ENCODE data around the gene TNPO3.
A peak's percentile ranks its signal among the peaks of the same experiment; 100 is the strongest.

The TNPO3 gene

DNA sequence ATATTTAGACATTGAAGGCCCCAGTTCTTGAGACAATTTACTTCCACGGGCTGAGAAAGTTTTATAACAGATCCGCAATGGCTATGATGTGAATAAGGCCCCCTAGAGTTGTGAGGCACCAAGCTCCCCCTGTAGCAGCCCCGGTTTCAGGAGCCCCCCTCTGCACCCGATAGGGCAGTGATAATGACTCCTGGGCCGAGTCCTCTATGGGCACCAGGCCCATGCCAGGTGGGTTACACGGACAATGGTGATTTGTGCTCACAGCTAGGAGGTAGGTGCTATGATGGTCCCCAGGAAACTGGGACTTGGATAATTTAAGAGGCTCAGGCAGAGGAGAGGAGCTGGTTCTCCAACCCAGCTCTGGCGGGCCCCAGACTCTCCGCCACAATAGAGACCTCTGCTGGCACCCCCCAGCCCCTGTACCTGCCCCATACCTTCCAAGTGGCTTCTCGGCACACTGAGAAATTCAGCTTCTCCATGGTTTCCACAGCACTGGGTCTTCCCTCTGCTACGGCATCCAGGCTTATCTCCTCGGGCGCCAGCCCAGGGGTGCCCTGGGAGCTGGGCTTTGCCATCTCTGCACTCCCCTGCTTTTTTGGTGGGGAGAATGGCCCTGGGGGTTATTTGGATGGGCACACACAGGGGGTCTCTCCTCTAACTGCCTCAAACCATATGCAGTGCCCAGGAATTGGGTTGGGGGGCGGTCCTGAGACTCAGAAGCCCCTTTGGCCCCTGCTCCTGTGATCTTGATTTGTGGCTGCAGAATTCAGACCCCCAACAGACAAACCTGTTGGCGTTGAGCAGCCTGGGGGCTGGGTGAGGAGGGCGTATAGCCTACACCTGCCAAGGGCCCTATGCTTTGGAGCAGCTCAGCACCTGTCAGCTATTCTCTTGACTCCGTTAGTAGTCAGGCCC lies 132.2 kb downstream of the TNPO3 start:
- no peak overlapping the region for H3K27ac Mint-ChIP-seq
- H3K27me3 Mint-ChIP-seq (ENCODE audit: low read depth) = peaks cover 49% of the 10 kb centered on the region
- peaks cover 23% of the 10 kb centered on the region for H3K4me1 Mint-ChIP-seq
- no peaks in the 10 kb centered on the region for H3K36me3 Mint-ChIP-seq (ENCODE audit: low read depth)
- H3K9me3 Mint-ChIP-seq = no peaks in the 10 kb centered on the region
- no peak overlapping the region for H3K4me3 Mint-ChIP-seq
- TF ChIP-seq, protein P1, sequence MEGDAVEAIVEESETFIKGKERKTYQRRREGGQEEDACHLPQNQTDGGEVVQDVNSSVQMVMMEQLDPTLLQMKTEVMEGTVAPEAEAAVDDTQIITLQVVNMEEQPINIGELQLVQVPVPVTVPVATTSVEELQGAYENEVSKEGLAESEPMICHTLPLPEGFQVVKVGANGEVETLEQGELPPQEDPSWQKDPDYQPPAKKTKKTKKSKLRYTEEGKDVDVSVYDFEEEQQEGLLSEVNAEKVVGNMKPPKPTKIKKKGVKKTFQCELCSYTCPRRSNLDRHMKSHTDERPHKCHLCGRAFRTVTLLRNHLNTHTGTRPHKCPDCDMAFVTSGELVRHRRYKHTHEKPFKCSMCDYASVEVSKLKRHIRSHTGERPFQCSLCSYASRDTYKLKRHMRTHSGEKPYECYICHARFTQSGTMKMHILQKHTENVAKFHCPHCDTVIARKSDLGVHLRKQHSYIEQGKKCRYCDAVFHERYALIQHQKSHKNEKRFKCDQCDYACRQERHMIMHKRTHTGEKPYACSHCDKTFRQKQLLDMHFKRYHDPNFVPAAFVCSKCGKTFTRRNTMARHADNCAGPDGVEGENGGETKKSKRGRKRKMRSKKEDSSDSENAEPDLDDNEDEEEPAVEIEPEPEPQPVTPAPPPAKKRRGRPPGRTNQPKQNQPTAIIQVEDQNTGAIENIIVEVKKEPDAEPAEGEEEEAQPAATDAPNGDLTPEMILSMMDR (IDR thresholded peaks at IDR 0.05; ENCODE audit: unreplicated experiment in 3 of 3) = no peak

DNA sequence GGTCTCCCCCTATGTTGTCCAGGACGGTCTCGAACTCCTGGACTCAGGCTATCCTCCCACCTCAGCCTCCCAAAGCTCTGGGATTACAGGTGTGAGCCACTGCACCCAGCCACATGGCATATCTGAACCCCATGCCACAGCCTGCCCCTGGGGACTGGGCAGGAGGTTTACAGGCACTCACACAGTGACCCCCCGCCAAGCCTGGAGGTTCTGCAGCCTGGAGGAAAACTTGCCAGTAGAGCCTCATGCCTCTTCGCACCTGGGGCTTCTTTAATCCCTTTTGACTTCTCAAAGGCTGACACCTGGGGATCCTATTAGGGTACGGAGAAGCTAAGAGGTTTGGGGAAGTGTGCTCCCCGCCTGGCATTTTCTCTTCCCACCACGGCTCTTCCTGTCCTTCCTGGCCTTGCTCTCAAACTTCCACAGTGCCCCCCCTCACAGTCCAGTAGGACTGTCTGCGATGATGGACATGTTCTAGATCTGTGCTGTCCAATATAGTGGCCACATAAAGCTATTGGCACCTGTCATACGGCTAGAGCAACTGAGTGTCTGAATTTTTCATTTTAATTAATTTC lies 133.0 kb downstream of the TNPO3 start:
- TF ChIP-seq, protein P1 (IDR thresholded peaks at IDR 0.05; ENCODE audit: unreplicated experiment in 3 of 3) = no peak
- Mint-ChIP-seq H3K27ac (no peak overlapping the region), H3K9me3 (no peaks in the 10 kb centered on the region), H3K4me1 (peaks cover 23% of the 10 kb centered on the region), H3K36me3 (ENCODE audit: low read depth) (no peaks in the 10 kb centered on the region), H3K27me3 (ENCODE audit: low read depth) (peaks cover 56% of the 10 kb centered on the region), H3K4me3 (no peak overlapping the region)

DNA sequence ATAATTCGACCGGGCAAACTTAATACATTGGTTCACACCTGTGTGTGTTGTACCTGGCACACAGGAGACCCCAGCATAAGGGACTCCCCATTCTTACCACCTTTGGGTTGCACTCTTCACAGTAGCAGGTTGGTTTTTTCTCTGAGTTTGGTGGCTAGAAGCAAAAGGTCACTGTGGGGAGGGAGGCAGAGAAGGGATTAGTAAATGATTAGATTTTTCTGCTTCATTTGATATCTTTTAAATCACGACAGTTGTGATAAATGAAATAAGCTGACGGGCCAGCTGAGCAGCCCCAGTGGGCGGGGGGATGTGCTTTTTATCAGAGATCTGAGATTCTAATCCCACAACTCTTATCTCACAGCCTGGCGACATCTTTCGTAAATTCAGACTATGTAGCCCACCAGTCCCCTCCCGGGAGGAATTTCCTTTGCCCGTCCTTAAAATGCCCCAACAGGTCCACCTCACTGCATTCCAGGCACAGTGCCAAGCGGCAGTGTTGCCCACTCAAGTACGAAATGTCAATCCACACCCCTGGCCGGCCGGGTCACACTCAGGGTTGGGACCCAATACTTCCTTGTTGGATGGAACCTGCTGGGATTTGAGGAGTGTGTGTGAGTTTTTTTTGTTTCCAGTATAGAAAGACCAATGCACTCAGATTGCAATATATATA lies 133.9 kb downstream of the TNPO3 start:
- TF ChIP-seq, protein P1 (IDR thresholded peaks at IDR 0.05; ENCODE audit: unreplicated experiment in 3 of 3) = no peak
- peaks cover 23% of the 10 kb centered on the region for H3K4me1 Mint-ChIP-seq
- H3K4me3 Mint-ChIP-seq = no peak overlapping the region
- peak overlapping the region; percentile 32 to 54 (median 44) for H3K27ac Mint-ChIP-seq
- peaks cover 64% of the 10 kb centered on the region for H3K27me3 Mint-ChIP-seq (ENCODE audit: low read depth)
- no peaks in the 10 kb centered on the region for H3K9me3 Mint-ChIP-seq
- no peaks in the 10 kb centered on the region for H3K36me3 Mint-ChIP-seq (ENCODE audit: low read depth)

DNA sequence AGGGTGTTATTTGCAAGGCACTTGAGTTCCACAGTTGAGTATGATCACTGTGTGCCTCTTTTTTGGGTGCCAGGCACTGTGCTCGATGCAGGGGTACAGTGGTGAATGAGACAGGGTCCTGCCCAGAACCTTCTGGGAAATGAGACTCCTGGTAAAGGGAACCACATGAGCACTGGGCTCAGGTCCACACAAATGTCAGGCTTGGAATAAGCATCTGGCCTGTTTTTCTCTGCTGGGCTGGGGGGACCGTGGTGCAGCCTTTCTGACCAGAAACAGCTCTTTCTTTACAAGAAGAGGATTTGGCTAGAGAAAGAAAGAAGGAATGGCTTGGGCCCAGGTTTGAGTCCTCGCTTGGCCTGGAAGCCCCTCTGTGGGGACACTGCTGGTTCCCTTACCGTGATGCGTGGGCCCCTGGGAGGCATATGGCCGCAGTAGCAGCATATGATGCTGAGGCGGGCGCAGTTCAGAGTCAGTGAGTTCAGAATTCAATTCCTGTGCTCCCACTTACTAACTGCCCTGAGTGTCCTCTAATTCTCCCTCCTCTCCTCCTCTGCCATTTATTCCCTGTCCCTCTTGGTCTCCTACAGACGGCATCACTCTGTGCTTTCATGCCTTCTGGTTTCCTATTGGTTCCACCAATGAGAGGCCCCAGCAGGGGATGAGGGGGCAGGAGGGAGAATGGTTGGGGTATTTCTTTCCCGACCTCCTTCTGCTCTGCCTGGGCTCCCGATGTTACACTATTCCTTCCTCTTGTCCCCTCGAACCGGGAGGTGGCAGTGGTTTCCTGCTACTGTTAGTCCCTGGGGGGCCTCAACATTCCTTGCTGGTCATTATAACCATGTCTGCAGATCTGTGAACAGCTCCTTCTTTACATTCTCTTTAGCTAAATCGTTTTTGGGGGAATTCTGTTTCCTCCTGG lies 134.8 kb downstream of the TNPO3 start:
- Mint-ChIP-seq H3K4me3 (no peak overlapping the region), H3K27ac (peak overlapping the region; percentile 32 to 54 (median 44)), H3K36me3 (ENCODE audit: low read depth) (no peaks in the 10 kb centered on the region), H3K9me3 (no peaks in the 10 kb centered on the region), H3K4me1 (peaks cover 23% of the 10 kb centered on the region), H3K27me3 (ENCODE audit: low read depth) (peaks cover 70% of the 10 kb centered on the region)
- TF ChIP-seq, protein P1 (IDR thresholded peaks at IDR 0.05; ENCODE audit: unreplicated experiment in 3 of 3) = no peak

DNA sequence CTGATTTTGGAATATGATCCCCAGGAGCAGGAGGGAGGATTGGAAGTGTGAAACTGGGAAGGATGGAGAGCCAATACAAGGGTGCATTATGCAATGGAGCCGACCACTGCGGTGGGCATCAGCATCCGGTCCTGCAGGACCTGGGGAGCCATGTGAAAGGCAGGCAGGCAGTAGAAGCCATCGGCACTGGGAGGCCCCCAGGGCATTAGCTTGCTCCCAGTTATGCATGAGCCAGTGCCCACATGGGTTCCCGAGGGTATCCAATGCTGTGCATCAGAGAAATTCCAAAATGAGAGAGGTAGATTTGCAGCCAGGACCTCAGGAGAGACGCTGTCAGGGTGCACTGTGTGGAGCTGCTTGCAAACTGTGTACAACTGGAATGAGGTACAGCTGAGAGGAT lies 135.7 kb downstream of the TNPO3 start:
- Mint-ChIP-seq H3K27ac (no peak overlapping the region), H3K27me3 (ENCODE audit: low read depth) (peaks cover 70% of the 10 kb centered on the region), H3K4me3 (no peak overlapping the region)

More for the DNA sequence above, 135.7 kb downstream of the TNPO3 start:
- no peaks in the 10 kb centered on the region for H3K9me3 Mint-ChIP-seq
- TF ChIP-seq, protein P1 (IDR thresholded peaks at IDR 0.05; ENCODE audit: unreplicated experiment in 3 of 3) = no peak
- peaks cover 23% of the 10 kb centered on the region for H3K4me1 Mint-ChIP-seq
- no peaks in the 10 kb centered on the region for H3K36me3 Mint-ChIP-seq (ENCODE audit: low read depth)
